Astrocyte (in vitro differentiated cells and primary cell): ENCODE data around the gene DEFB129. TPM values are rescaled to one million over a fixed set of nuclear protein-coding genes. Genes with fewer than 3 reads are reported as not detected.

Experiments used
- DNase-seq: peaks from one replicate; pipeline ENCODE4 v3.0.0-alpha.2; 2010; ENCODE audit warnings: low read depth
- FAIRE-seq: peaks from 2 replicates; lab custom pipeline; 2011; peaks lifted over from hg19 to GRCh38; lab: Jason Lieb, UNC
- H2AFZ ChIP-seq: 2 replicates; pipeline ENCODE4 v1.6.0; 2012; ENCODE audit warnings: low read depth, low read length, inconsistent platforms
- H3K27ac ChIP-seq: 2 replicates; pipeline ENCODE4 v1.5.1; 2011; ENCODE audit warnings: low read depth, low read length, inconsistent platforms
- H3K27me3 ChIP-seq: 2 replicates; pipeline ENCODE4 v1.6.0; 2011; ENCODE audit warnings: low read length, inconsistent platforms; ENCODE audit not compliant: insufficient read depth
- H3K36me3 ChIP-seq: 2 replicates; pipeline ENCODE4 v1.5.1; 2011; ENCODE audit warnings: low read length, inconsistent platforms; ENCODE audit not compliant: insufficient read depth
- H3K4me1 ChIP-seq: 2 replicates; pipeline ENCODE4 v1.5.1; 2011; ENCODE audit warnings: low read length, inconsistent platforms; ENCODE audit not compliant: insufficient read depth
- H3K4me2 ChIP-seq: 2 replicates; pipeline ENCODE4 v1.6.0; 2012; ENCODE audit warnings: low read length, inconsistent platforms
- H3K4me3 ChIP-seq: 2 replicates; pipeline ENCODE4 v1.5.1; 2011; ENCODE audit warnings: low read depth, mild to moderate bottlenecking, low read length, inconsistent platforms; ENCODE audit not compliant: insufficient read depth
- H3K79me2 ChIP-seq: 2 replicates; pipeline ENCODE4 v1.6.0; 2012; ENCODE audit warnings: mild to moderate bottlenecking, low read length, inconsistent platforms; ENCODE audit not compliant: insufficient read depth
- H3K9ac ChIP-seq: 2 replicates; pipeline ENCODE4 v1.6.0; 2012; ENCODE audit warnings: mild to moderate bottlenecking, low read length, inconsistent platforms
- H3K9me3 ChIP-seq: 2 replicates; pipeline ENCODE4 v1.5.1; 2012; ENCODE audit warnings: low read depth, mild to moderate bottlenecking, low read length, inconsistent platforms; ENCODE audit not compliant: insufficient read depth
- H4K20me1 ChIP-seq: 2 replicates; pipeline ENCODE4 v1.6.0; 2012; ENCODE audit warnings: low read length, inconsistent platforms; ENCODE audit not compliant: insufficient read depth
- H3K27ac Mint-ChIP-seq: one replicate; pipeline ENCODE4 v1.8.0; 2021; ENCODE audit warnings: mild to moderate bottlenecking, mixed read lengths; ENCODE audit not compliant: unreplicated experiment
- H3K27me3 Mint-ChIP-seq: one replicate; pipeline ENCODE4 v1.8.0; 2021; ENCODE audit warnings: low read depth, mixed read lengths; ENCODE audit not compliant: unreplicated experiment
- H3K36me3 Mint-ChIP-seq: one replicate; pipeline ENCODE4 v1.8.0; 2021; ENCODE audit warnings: low read depth, mixed read lengths; ENCODE audit not compliant: unreplicated experiment
- H3K4me1 Mint-ChIP-seq: one replicate; pipeline ENCODE4 v1.8.0; 2021; ENCODE audit warnings: low read depth, mixed read lengths; ENCODE audit not compliant: unreplicated experiment
- H3K4me3 Mint-ChIP-seq: one replicate; pipeline ENCODE4 v1.8.0; 2021; ENCODE audit warnings: mild to moderate bottlenecking, moderate library complexity, mixed read lengths; ENCODE audit not compliant: unreplicated experiment
- H3K9me3 Mint-ChIP-seq: one replicate; pipeline ENCODE4 v1.8.0; 2021; ENCODE audit warnings: mild to moderate bottlenecking, mixed read lengths; ENCODE audit not compliant: unreplicated experiment
- EZH2 ChIP-seq: IDR thresholded peaks from 2 replicates; pipeline ENCODE4 v1.6.1; 2012; ENCODE audit warnings: mild to moderate bottlenecking, low read length, inconsistent platforms; ENCODE audit not compliant: insufficient read depth
- total RNA-seq: library from RNA; stranded (reverse); gene quantifications from 2 replicates; pipeline ENCODE4 v1.2.1, GENCODE V29; 2021
- TF ChIP-seq, protein P1 (sequence below): IDR thresholded peaks from 2 replicates; pipeline ENCODE4 v1.5.1; 2011; ENCODE audit warnings: low read depth, mild to moderate bottlenecking, inconsistent platforms, low read length, moderate library complexity; ENCODE audit not compliant: insufficient read depth

The DEFB129 gene
- total RNA-seq, 1 donor from 2014 or later = not detected

- TF ChIP-seq, protein P1, sequence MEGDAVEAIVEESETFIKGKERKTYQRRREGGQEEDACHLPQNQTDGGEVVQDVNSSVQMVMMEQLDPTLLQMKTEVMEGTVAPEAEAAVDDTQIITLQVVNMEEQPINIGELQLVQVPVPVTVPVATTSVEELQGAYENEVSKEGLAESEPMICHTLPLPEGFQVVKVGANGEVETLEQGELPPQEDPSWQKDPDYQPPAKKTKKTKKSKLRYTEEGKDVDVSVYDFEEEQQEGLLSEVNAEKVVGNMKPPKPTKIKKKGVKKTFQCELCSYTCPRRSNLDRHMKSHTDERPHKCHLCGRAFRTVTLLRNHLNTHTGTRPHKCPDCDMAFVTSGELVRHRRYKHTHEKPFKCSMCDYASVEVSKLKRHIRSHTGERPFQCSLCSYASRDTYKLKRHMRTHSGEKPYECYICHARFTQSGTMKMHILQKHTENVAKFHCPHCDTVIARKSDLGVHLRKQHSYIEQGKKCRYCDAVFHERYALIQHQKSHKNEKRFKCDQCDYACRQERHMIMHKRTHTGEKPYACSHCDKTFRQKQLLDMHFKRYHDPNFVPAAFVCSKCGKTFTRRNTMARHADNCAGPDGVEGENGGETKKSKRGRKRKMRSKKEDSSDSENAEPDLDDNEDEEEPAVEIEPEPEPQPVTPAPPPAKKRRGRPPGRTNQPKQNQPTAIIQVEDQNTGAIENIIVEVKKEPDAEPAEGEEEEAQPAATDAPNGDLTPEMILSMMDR = no peak
- TF ChIP-seq EZH2 = no peak
- Mint-ChIP-seq H3K9me3 (no peaks in the 10 kb centered on the region), H3K27ac (no peak overlapping the region), H3K4me1 (no peaks in the 10 kb centered on the region), H3K27me3 (peaks cover 51% of the 10 kb centered on the region), H3K36me3 (no peaks in the 10 kb centered on the region), H3K4me3 (no peak overlapping the region)
- no peaks in the 10 kb centered on the region for H3K79me2 ChIP-seq
- H3K4me3 ChIP-seq = no peak overlapping the region
- no peak overlapping the region for H3K4me2 ChIP-seq
- no peaks in the 10 kb centered on the region for H3K4me1 ChIP-seq
- peaks cover 3% of the 10 kb centered on the region for H3K27me3 ChIP-seq
- H3K9me3 ChIP-seq = no peaks in the 10 kb centered on the region
- DNase-seq (no peak), FAIRE-seq (no peak)
- H3K36me3 ChIP-seq = no peaks in the 10 kb centered on the region
- H2AFZ ChIP-seq = no peak overlapping the region
- H4K20me1 ChIP-seq = no peaks in the 10 kb centered on the region
- no peak overlapping the region for H3K27ac ChIP-seq
- no peak overlapping the region for H3K9ac ChIP-seq
Measured at GRCh38 chr20:215796-216195, 11.3 kb upstream of the DEFB129 start.

- Histone ChIP-seq H3K4me3 (no peak overlapping the region), H3K4me2 (no peak overlapping the region), H3K79me2 (no peaks in the 10 kb centered on the region), H3K4me1 (no peaks in the 10 kb centered on the region), H3K27ac (no peak overlapping the region), H4K20me1 (no peaks in the 10 kb centered on the region), H3K36me3 (no peaks in the 10 kb centered on the region), H2AFZ (no peak overlapping the region), H3K9me3 (no peaks in the 10 kb centered on the region), H3K27me3 (peaks cover 2% of the 10 kb centered on the region), H3K9ac (no peak overlapping the region)
- Mint-ChIP-seq H3K27ac (no peak overlapping the region), H3K4me1 (no peaks in the 10 kb centered on the region), H3K9me3 (no peaks in the 10 kb centered on the region), H3K4me3 (no peak overlapping the region), H3K27me3 (peaks cover 43% of the 10 kb centered on the region), H3K36me3 (no peaks in the 10 kb centered on the region)
- TF ChIP-seq, protein P1 = no peak
- TF ChIP-seq EZH2 = no peak
- FAIRE-seq = no peak
- no peak for DNase-seq
Measured at GRCh38 chr20:217266-217665, 9.8 kb upstream of the DEFB129 start.

- Histone ChIP-seq H3K9me3 (no peaks in the 10 kb centered on the region), H3K36me3 (no peaks in the 10 kb centered on the region), H3K27me3 (no peaks in the 10 kb centered on the region), H2AFZ (no peak overlapping the region), H3K4me3 (no peak overlapping the region), H4K20me1 (no peaks in the 10 kb centered on the region), H3K9ac (no peak overlapping the region), H3K79me2 (no peaks in the 10 kb centered on the region), H3K27ac (no peak overlapping the region), H3K4me2 (no peak overlapping the region), H3K4me1 (no peaks in the 10 kb centered on the region)
- DNase-seq = no peak
- H3K4me3 Mint-ChIP-seq = no peak overlapping the region
- H3K36me3 Mint-ChIP-seq = no peaks in the 10 kb centered on the region
- no peak for TF ChIP-seq EZH2
- TF ChIP-seq, protein P1 = no peak
- no peaks in the 10 kb centered on the region for H3K9me3 Mint-ChIP-seq
- no peak overlapping the region for H3K27ac Mint-ChIP-seq
- FAIRE-seq = no peak
- H3K4me1 Mint-ChIP-seq = no peaks in the 10 kb centered on the region
- peaks cover 52% of the 10 kb centered on the region for H3K27me3 Mint-ChIP-seq
Measured at GRCh38 chr20:219290-220115, 7.6 kb upstream of the DEFB129 start.
